ENCODE measurements around the gene SYNGR4.

SYNGR4 gene

DNA sequence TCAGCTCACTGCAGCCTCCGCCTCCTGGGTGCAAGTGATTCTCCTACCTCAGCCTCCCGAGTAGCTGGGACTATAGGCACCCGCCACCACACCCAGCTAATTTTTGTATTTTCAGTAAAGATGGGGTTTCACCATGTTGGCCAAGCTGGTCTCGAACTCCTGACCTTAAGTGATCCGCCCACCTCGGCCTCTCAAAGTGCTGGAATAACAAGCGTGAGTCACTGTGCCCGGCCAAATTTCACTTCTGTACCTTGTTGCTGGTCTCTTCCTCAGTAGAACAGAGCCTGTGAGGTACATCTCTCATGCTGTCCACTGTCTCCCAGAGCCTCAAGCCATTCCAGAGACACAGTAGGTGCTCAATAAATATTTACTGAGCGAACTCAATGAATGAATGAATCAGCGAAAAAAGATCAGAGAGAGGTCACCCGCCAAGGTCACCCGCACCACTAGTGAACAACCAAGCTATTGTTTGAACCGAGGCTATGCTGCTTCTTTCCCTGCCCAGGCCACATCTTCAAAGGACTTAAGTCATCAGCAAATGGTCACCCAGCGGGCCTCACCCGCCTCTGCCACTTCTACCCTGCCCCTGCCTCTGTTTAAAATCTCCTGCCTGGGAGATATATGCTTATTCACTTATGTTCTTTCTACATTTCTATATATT lies 9.7 kb upstream of the SYNGR4 start:
- WGBS, 2 experiments: 72 to 78% methylated on average over 15 of the region's 15 CpGs
- H3K9me3 ChIP-seq (ENCODE audit: control insufficient read depth, low read length): no peaks in the 10 kb centered on the region
- no peaks in the 10 kb centered on the region for H3K27me3 ChIP-seq (ENCODE audit: control insufficient read depth, insufficient read depth, low read length, poor library complexity, severe bottlenecking)
- H3K4me3 ChIP-seq (ENCODE audit: insufficient read depth, low read depth, low read length): no peak overlapping the region
- H3K4me1 ChIP-seq (ENCODE audit: control insufficient read depth, insufficient read depth, low read length): peaks cover 6% of the 10 kb centered on the region
- no peaks in the 10 kb centered on the region for H3K36me3 ChIP-seq (ENCODE audit: control insufficient read depth, insufficient read depth, low read length)
- peak overlapping the region; percentile 44 for H3K27ac ChIP-seq (ENCODE audit: insufficient read depth, low read depth, low read length, poor library complexity, severe bottlenecking)

GRCh38 chr19:48355365-48355954 lies 8.7 kb upstream of the SYNGR4 start:
- Histone ChIP-seq H3K27me3 (ENCODE audit: control insufficient read depth, insufficient read depth, low read length, poor library complexity, severe bottlenecking) (no peaks in the 10 kb centered on the region), H3K4me1 (ENCODE audit: control insufficient read depth, insufficient read depth, low read length) (peaks cover 6% of the 10 kb centered on the region), H3K36me3 (ENCODE audit: control insufficient read depth, insufficient read depth, low read length) (no peaks in the 10 kb centered on the region), H3K9me3 (ENCODE audit: control insufficient read depth, low read length) (no peaks in the 10 kb centered on the region), H3K4me3 (ENCODE audit: insufficient read depth, low read depth, low read length) (no peak overlapping the region), H3K27ac (ENCODE audit: insufficient read depth, low read depth, low read length, poor library complexity, severe bottlenecking) (no peak overlapping the region)
- 77 to 82% methylated on average over 12 of the region's 12 CpGs for WGBS, 2 experiments

DNA sequence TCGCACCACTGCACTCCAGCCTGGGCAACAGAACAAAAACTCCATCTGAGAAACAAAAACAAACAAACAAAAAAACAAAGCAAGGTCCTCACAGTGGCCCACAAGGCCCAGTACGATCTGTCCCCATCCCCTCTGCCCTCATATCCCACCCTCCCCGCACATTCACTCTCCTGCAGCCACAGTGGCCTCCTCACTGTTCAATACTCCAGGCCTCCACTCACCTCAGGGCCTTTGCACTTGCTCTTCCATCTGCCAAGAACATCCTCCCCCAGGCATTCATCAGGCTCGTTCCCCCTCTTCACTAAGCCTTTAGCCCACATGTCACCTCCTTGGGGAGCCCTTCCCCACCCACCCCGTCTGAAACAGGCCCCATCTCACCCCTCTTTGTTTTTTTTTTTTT lies 5.0 kb upstream of the SYNGR4 start:
- Histone ChIP-seq H3K9me3 (ENCODE audit: control insufficient read depth, low read length) (no peaks in the 10 kb centered on the region), H3K27ac (ENCODE audit: insufficient read depth, low read depth, low read length, poor library complexity, severe bottlenecking) (no peak overlapping the region), H3K27me3 (ENCODE audit: control insufficient read depth, insufficient read depth, low read length, poor library complexity, severe bottlenecking) (no peaks in the 10 kb centered on the region), H3K36me3 (ENCODE audit: control insufficient read depth, insufficient read depth, low read length) (no peaks in the 10 kb centered on the region), H3K4me3 (ENCODE audit: insufficient read depth, low read depth, low read length) (no peak overlapping the region), H3K4me1 (ENCODE audit: control insufficient read depth, insufficient read depth, low read length) (peaks cover 6% of the 10 kb centered on the region)
- WGBS, 2 experiments: 91 to 93% methylated on average over 5 of the region's 5 CpGs

- WGBS, 2 experiments: 98 to 99% methylated on average over 2 to 3 of the region's 3 CpGs
- Histone ChIP-seq H3K27ac (ENCODE audit: insufficient read depth, low read depth, low read length, poor library complexity, severe bottlenecking) (no peak overlapping the region), H3K36me3 (ENCODE audit: control insufficient read depth, insufficient read depth, low read length) (no peaks in the 10 kb centered on the region), H3K4me3 (ENCODE audit: insufficient read depth, low read depth, low read length) (no peak overlapping the region), H3K9me3 (ENCODE audit: control insufficient read depth, low read length) (no peaks in the 10 kb centered on the region), H3K27me3 (ENCODE audit: control insufficient read depth, insufficient read depth, low read length, poor library complexity, severe bottlenecking) (no peaks in the 10 kb centered on the region), H3K4me1 (ENCODE audit: control insufficient read depth, insufficient read depth, low read length) (no peaks in the 10 kb centered on the region)
These were observed 2.3 kb upstream of the SYNGR4 start for GRCh38 chr19:48361912-48362311.

DNA sequence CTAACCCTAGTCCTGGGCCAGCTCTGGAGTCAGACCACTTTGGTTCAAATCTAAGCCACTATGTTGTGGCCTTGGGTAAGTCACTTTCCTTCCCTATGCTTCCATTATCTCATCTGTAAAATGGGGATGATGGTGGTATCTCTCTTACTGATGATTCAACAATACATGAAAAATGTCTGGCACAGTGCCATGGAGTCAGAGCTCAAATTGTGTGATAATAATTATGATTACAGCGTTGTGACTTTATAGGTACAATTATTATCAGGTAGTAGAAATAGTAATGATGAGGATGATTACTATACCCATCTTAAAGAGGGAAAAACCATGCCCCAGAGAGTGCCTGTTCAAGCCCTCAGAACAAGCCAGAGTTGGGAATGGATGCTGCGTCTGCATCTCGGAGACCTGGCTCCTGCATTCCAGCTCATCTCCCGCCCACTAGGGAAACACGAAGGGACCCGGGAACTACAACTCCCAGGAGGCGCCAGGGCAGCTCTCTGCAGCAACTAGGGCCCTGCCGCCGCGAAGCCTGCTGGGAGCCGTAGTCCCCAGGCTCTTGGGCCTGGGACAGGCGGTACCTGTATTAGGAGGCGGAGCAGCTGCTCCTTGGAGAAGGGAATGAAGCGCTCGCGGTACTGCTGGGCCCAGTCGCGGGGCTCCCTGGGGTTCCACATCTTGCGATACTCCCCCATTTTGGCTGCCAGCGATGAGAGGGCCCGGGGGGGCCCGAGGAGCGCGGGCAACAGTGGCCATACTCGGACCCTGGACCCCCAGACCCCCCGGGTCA lies 1.3 kb upstream of the SYNGR4 start:
- no peaks in the 10 kb centered on the region for H3K36me3 ChIP-seq (ENCODE audit: control insufficient read depth, insufficient read depth, low read length)
- peak overlapping the region; percentile 20 for H3K27ac ChIP-seq (ENCODE audit: insufficient read depth, low read depth, low read length, poor library complexity, severe bottlenecking)
- no peaks in the 10 kb centered on the region for H3K9me3 ChIP-seq (ENCODE audit: control insufficient read depth, low read length)
- no peaks in the 10 kb centered on the region for H3K27me3 ChIP-seq (ENCODE audit: control insufficient read depth, insufficient read depth, low read length, poor library complexity, severe bottlenecking)
- peak overlapping the region; percentile 55 for H3K4me3 ChIP-seq (ENCODE audit: insufficient read depth, low read depth, low read length)
- 4 to 5% methylated on average over 26 of the region's 26 CpGs for WGBS, 2 experiments
- no peaks in the 10 kb centered on the region for H3K4me1 ChIP-seq (ENCODE audit: control insufficient read depth, insufficient read depth, low read length)

GRCh38 chr19:48363500-48363809 lies 712 bp upstream of the SYNGR4 start:
- no peaks in the 10 kb centered on the region for H3K36me3 ChIP-seq (ENCODE audit: control insufficient read depth, insufficient read depth, low read length)
- peak overlapping the region; percentile 20 for H3K27ac ChIP-seq (ENCODE audit: insufficient read depth, low read depth, low read length, poor library complexity, severe bottlenecking)
- H3K9me3 ChIP-seq (ENCODE audit: control insufficient read depth, low read length): no peaks in the 10 kb centered on the region
- 3 to 4% methylated on average over 10 of the region's 10 CpGs for WGBS, 2 experiments
- no peaks in the 10 kb centered on the region for H3K27me3 ChIP-seq (ENCODE audit: control insufficient read depth, insufficient read depth, low read length, poor library complexity, severe bottlenecking)
- H3K4me1 ChIP-seq (ENCODE audit: control insufficient read depth, insufficient read depth, low read length): no peaks in the 10 kb centered on the region
- peak overlapping the region; percentile 55 for H3K4me3 ChIP-seq (ENCODE audit: insufficient read depth, low read depth, low read length)

DNA sequence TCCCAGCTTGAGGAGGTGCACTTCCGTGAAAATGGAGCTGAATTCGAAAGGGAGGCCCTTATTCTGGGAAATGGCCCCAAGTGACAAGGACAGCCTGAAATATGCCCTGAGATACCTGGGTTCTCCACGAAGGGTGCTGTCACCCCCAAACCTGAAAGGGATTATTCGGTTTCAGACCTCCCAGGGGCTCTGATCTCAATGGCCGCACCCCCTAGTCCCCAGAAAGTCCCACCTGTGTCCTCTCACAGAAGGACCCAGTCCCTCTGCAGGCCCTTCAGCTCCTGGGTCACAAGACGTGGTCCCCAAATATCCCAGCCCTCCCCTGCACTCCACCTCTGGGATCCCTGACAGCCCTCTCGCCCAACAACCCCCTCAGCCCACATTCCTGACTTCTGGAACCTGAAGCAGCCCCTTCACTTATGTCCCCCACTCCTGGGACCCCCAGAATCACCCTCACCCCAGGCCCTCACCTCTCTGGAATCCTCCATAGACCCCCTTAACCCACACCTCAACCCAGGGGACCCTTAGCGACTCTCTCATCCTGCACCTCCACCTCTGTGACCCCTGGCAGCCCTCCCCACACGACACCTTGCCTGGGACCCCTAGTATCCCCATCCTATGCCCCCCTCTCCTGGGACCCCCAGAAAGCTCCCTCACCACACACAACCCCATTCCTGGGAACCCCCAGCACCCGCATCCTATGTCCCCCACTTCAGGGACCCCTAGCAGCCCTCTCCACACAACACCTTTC lies 606 bp downstream of the SYNGR4 start:
- Histone ChIP-seq H3K27me3 (ENCODE audit: control insufficient read depth, insufficient read depth, low read length, poor library complexity, severe bottlenecking) (no peaks in the 10 kb centered on the region), H3K36me3 (ENCODE audit: control insufficient read depth, insufficient read depth, low read length) (no peaks in the 10 kb centered on the region), H3K4me3 (ENCODE audit: insufficient read depth, low read depth, low read length) (no peak overlapping the region), H3K9me3 (ENCODE audit: control insufficient read depth, low read length) (no peaks in the 10 kb centered on the region), H3K27ac (ENCODE audit: insufficient read depth, low read depth, low read length, poor library complexity, severe bottlenecking) (no peak overlapping the region), H3K4me1 (ENCODE audit: control insufficient read depth, insufficient read depth, low read length) (no peaks in the 10 kb centered on the region)
- WGBS, 2 experiments: 83 to 86% methylated on average over 10 of the region's 10 CpGs

DNA sequence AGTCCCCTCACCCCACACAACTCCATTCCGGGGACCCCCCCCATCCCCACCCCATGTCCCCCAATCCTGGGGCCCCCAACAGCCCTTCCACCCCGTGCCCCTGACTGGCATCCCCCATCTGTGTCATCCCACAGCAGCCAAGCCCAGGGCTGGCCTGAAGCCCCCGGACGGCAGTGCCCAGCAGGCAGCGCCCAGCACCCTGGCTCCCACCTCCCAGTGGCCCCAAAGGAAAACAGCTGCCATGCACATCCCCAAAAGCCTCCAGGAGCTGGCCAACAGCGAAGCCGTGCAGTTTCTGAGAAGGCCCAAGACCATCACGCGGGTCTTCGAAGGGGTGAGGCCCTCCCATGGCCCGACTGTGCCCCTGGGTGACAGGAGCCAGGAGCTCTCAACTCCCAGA lies 1.4 kb downstream of the SYNGR4 start:
- H3K27me3 ChIP-seq (ENCODE audit: control insufficient read depth, insufficient read depth, low read length, poor library complexity, severe bottlenecking): no peaks in the 10 kb centered on the region
- WGBS, 2 experiments: 93 to 94% methylated on average over 11 of the region's 11 CpGs
- no peaks in the 10 kb centered on the region for H3K36me3 ChIP-seq (ENCODE audit: control insufficient read depth, insufficient read depth, low read length)
- H3K9me3 ChIP-seq (ENCODE audit: control insufficient read depth, low read length): no peaks in the 10 kb centered on the region
- no peaks in the 10 kb centered on the region for H3K4me1 ChIP-seq (ENCODE audit: control insufficient read depth, insufficient read depth, low read length)
- no peak overlapping the region for H3K4me3 ChIP-seq (ENCODE audit: insufficient read depth, low read depth, low read length)
- H3K27ac ChIP-seq (ENCODE audit: insufficient read depth, low read depth, low read length, poor library complexity, severe bottlenecking): no peak overlapping the region

- Histone ChIP-seq H3K27ac (ENCODE audit: insufficient read depth, low read depth, low read length, poor library complexity, severe bottlenecking) (no peak overlapping the region), H3K36me3 (ENCODE audit: control insufficient read depth, insufficient read depth, low read length) (no peaks in the 10 kb centered on the region), H3K4me3 (ENCODE audit: insufficient read depth, low read depth, low read length) (no peak overlapping the region), H3K4me1 (ENCODE audit: control insufficient read depth, insufficient read depth, low read length) (no peaks in the 10 kb centered on the region), H3K27me3 (ENCODE audit: control insufficient read depth, insufficient read depth, low read length, poor library complexity, severe bottlenecking) (no peaks in the 10 kb centered on the region), H3K9me3 (ENCODE audit: control insufficient read depth, low read length) (no peaks in the 10 kb centered on the region)
- WGBS, 2 experiments: 87 to 89% methylated on average over 5 of the region's 5 CpGs
These were observed 3.7 kb downstream of the SYNGR4 start for GRCh38 chr19:48367855-48368254.

- Histone ChIP-seq H3K9me3 (ENCODE audit: control insufficient read depth, low read length) (no peaks in the 10 kb centered on the region), H3K4me3 (ENCODE audit: insufficient read depth, low read depth, low read length) (no peak overlapping the region), H3K36me3 (ENCODE audit: control insufficient read depth, insufficient read depth, low read length) (no peaks in the 10 kb centered on the region), H3K27me3 (ENCODE audit: control insufficient read depth, insufficient read depth, low read length, poor library complexity, severe bottlenecking) (no peaks in the 10 kb centered on the region), H3K27ac (ENCODE audit: insufficient read depth, low read depth, low read length, poor library complexity, severe bottlenecking) (no peak overlapping the region), H3K4me1 (ENCODE audit: control insufficient read depth, insufficient read depth, low read length) (no peaks in the 10 kb centered on the region)
- 89 to 93% methylated on average over 14 of the region's 14 CpGs for WGBS, 2 experiments
These were observed 4.8 kb downstream of the SYNGR4 start for GRCh38 chr19:48368936-48369335.

All from ectodermal cell (in vitro differentiated cells).